ENCODE results near the gene NTS. TPM values are rescaled to one million over a fixed set of nuclear protein-coding genes. Genes with fewer than 3 reads are reported as not detected.

NTS gene, protein sequence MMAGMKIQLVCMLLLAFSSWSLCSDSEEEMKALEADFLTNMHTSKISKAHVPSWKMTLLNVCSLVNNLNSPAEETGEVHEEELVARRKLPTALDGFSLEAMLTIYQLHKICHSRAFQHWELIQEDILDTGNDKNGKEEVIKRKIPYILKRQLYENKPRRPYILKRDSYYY
- polyA plus RNA-seq (2011; rRNA removed) = not detected in 2 replicates
- polyA minus RNA-seq (2011; rRNA and poly(A)+ RNA removed) = not detected in 2 replicates

DNA sequence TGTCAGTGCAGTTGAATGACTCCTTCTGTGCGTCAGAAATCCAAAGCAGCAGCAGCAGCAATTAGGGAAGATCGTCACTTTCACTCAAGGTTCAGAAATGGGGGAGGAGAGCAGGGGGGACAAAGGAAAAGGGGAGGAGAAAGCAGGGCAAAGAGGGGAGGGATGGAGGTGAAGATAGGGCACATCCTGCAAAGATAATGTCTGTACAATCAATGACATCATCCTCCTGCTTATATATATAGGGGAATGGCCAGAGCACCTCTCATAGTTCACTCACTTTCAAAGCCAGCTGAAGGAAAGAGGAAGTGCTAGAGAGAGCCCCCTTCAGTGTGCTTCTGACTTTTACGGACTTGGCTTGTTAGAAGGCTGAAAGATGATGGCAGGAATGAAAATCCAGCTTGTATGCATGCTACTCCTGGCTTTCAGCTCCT, at the start of gene NTS:
TSS of gene NTS (plus strand) at position 265 of the 431 bp plus-strand sequence. CDS start at position 374, 109 bp downstream.
- no peak within 1 kb of the TSS for H3K4me3 ChIP-seq (ENCODE audit: low read depth, low read length)
- POLR2A ChIA-PET = no interaction called here
- H3K36me3 ChIP-seq (ENCODE audit: control insufficient read depth, insufficient read depth, low read length) = no peaks in the 10 kb centered on the region
- TF ChIP-seq, protein P1, sequence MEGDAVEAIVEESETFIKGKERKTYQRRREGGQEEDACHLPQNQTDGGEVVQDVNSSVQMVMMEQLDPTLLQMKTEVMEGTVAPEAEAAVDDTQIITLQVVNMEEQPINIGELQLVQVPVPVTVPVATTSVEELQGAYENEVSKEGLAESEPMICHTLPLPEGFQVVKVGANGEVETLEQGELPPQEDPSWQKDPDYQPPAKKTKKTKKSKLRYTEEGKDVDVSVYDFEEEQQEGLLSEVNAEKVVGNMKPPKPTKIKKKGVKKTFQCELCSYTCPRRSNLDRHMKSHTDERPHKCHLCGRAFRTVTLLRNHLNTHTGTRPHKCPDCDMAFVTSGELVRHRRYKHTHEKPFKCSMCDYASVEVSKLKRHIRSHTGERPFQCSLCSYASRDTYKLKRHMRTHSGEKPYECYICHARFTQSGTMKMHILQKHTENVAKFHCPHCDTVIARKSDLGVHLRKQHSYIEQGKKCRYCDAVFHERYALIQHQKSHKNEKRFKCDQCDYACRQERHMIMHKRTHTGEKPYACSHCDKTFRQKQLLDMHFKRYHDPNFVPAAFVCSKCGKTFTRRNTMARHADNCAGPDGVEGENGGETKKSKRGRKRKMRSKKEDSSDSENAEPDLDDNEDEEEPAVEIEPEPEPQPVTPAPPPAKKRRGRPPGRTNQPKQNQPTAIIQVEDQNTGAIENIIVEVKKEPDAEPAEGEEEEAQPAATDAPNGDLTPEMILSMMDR (IDR thresholded peaks at IDR 0.05; ENCODE audit: insufficient read depth, low read depth, low read length) = no peak
- 0 out of 2 replicates have a peak, but pooled peaks cover 3% of the 10 kb centered on the region for H3K27me3 ChIP-seq (ENCODE audit: control insufficient read depth, insufficient read depth, low read length)
- DNase-seq (ENCODE audit: low read depth) = no peak
- CTCF ChIA-PET = no interaction called here

DNA sequence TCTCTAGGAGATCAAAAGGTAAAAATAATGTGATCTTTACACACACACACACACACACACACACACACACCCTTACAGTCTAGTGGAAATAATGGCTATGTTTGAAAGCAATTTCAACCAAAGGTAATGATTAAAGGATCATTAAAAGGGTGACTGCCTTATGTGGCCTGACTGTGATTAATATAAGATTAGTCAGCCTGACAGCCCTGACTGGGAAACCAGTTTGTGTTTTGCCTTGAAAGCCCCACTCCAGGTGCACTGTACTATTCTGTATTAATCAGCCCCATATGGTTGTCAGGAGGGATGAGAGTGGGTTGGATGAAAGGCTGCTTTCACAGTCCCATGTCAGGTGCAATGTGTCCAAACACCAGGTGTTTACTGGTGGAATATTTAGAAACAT, 48.3 kb upstream of the NTS start:
- ChIA-PET CTCF (interaction anchor here (1.3 kb wide), 1 partner anchor 44 kb away, joined by 3 read pairs; no protein-coding TSS in a partner anchor), POLR2A (no interaction called here)
- TF ChIP-seq, protein P1 (IDR thresholded peaks at IDR 0.05; ENCODE audit: insufficient read depth, low read depth, low read length) = no peak
- Histone ChIP-seq H3K4me3 (ENCODE audit: low read depth, low read length) (no peak overlapping the region), H3K27me3 (ENCODE audit: control insufficient read depth, insufficient read depth, low read length) (no peaks in the 10 kb centered on the region), H3K36me3 (ENCODE audit: control insufficient read depth, insufficient read depth, low read length) (no peaks in the 10 kb centered on the region)
- DNase-seq (ENCODE audit: low read depth) = no peak

DNA sequence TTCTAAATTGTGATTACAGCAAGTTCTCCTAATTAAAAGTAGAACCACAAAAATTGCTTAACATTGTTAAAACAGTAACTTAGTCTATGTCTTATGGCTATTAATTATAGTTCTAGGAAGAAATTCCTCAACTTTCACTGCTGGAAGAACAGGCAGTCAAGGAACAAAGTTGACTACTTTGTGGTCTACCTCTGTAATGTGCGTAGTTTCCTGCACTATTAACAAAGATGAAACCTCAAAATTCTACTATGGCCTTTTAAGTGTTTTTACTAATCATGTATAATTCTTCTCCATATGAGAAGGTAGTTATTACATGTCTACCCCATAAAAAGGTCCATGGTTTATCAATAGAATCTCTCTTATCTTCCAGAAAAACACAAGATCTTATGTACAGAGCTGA, 45.5 kb upstream of the NTS start:
- TF ChIP-seq, protein P1 (IDR thresholded peaks at IDR 0.05; ENCODE audit: insufficient read depth, low read depth, low read length) = no peak
- no peaks in the 10 kb centered on the region for H3K36me3 ChIP-seq (ENCODE audit: control insufficient read depth, insufficient read depth, low read length)
- POLR2A ChIA-PET = no interaction called here
- H3K27me3 ChIP-seq (ENCODE audit: control insufficient read depth, insufficient read depth, low read length) = no peaks in the 10 kb centered on the region
- H3K4me3 ChIP-seq (ENCODE audit: low read depth, low read length) = no peak overlapping the region
- no peak for DNase-seq (ENCODE audit: low read depth)
- CTCF ChIA-PET = no interaction called here

DNA sequence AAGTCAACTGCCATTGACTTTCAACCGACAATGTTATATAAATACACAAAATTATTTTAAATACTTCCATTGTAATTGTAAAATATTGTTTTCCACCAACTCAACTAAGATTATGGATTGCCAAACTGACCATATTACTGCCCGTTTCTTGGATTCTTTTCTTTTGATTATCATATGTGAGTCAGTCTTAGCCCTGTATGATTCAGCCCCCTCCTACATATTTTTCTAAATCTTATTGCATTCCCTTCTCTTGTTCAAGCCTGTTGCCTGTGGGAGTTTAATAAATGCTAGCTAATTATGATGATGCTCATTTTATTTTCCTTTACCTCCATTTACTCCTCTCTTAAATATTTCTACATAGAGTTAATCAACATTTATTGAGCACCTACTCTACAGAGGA, 44.7 kb upstream of the NTS start:
- Histone ChIP-seq H3K4me3 (ENCODE audit: low read depth, low read length) (no peak overlapping the region), H3K27me3 (ENCODE audit: control insufficient read depth, insufficient read depth, low read length) (no peaks in the 10 kb centered on the region), H3K36me3 (ENCODE audit: control insufficient read depth, insufficient read depth, low read length) (no peaks in the 10 kb centered on the region)
- POLR2A ChIA-PET = no interaction called here
- TF ChIP-seq, protein P1 (IDR thresholded peaks at IDR 0.05; ENCODE audit: insufficient read depth, low read depth, low read length) = no peak
- CTCF ChIA-PET = no interaction called here
- no peak for DNase-seq (ENCODE audit: low read depth)

DNA sequence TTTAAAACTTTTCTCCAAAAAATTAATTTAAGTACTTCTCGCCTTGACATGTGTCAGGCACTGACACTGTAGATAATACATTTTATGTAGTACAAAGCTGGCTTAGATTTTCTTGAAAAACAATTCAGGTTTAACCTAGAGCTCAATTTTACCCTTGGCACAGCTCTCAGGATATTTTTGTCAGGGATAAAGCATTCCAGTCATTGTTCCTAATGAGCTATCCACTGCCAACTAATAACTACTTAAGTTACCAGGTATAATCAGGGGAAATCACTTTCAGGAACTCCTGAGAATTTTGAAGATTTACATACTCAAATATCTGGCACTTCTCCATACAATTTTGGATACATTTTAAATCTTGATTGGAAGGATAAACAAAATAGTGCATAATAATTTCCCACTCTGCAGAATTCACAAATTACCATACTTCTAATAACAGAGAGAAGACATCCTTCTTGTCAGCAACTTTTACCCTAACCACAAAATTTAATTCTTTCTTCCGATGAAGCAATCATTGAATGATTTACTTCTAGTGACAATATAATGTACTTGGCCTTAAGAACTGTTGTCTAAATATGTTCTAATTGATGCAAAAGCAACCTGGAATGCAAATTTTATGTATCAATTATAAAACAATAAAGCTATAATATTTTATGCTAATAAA, 42.6 kb upstream of the NTS start:
- no peak for DNase-seq (ENCODE audit: low read depth)
- TF ChIP-seq, protein P1 (IDR thresholded peaks at IDR 0.05; ENCODE audit: insufficient read depth, low read depth, low read length) = no peak
- ChIA-PET CTCF (no interaction called here), POLR2A (no interaction called here)
- Histone ChIP-seq H3K4me3 (ENCODE audit: low read depth, low read length) (no peak overlapping the region), H3K27me3 (ENCODE audit: control insufficient read depth, insufficient read depth, low read length) (no peaks in the 10 kb centered on the region), H3K36me3 (ENCODE audit: control insufficient read depth, insufficient read depth, low read length) (no peaks in the 10 kb centered on the region)

All from BJ (cell line).